GM18507 (cell line): Measurements from ENCODE around the gene SRRM2.

Source experiments
- DNase-seq: peaks from one replicate; pipeline ENCODE4 v3.0.0; 2011; ENCODE audit warnings: low read depth; ENCODE audit not compliant: insufficient read length; ENCODE audit errors: extremely low spot score
- FAIRE-seq: peaks from 2 replicates; lab custom pipeline; 2011; peaks lifted over from hg19 to GRCh38; lab: Jason Lieb, UNC

SRRM2 gene

GRCh38 chr16:2773188-2773968 is 20.9 kb downstream of the SRRM2 start:
- DNase-seq (no peak), FAIRE-seq (no peak)

- DNase-seq (no peak), FAIRE-seq (no peak)
Observed at GRCh38 chr16:2774161-2774891, 21.9 kb downstream of the SRRM2 start.

GRCh38 chr16:2775131-2775716 is 22.8 kb downstream of the SRRM2 start:
- FAIRE-seq (no peak), DNase-seq (no peak)

- FAIRE-seq (no peak), DNase-seq (no peak)
Observed at GRCh38 chr16:2775765-2776499, 23.5 kb downstream of the SRRM2 start.

GRCh38 chr16:2776500-2777139 is 24.2 kb downstream of the SRRM2 start:
- FAIRE-seq (no peak), DNase-seq (no peak)

- FAIRE-seq = peak; percentile 56
- peak; percentile 93 for DNase-seq
Observed at GRCh38 chr16:2777231-2777902, 24.9 kb downstream of the SRRM2 start, which contains the start of gene ELOB. Gene ELOB, minus strand, starts transcription at chr16:2777280. Its CDS starts 41 bp downstream, at chr16:2777239.

- FAIRE-seq (no peak), DNase-seq (no peak)
Observed at GRCh38 chr16:2777903-2778629, 25.6 kb downstream of the SRRM2 start.

- FAIRE-seq (no peak), DNase-seq (no peak)
Observed at GRCh38 chr16:2778630-2778958, 26.2 kb downstream of the SRRM2 start.

GRCh38 chr16:2779151-2779920 is 26.9 kb downstream of the SRRM2 start:
- FAIRE-seq (no peak), DNase-seq (no peak)

GRCh38 chr16:2779978-2780898 is 27.8 kb downstream of the SRRM2 start:
- FAIRE-seq = no peak
- no peak for DNase-seq

- no peak for DNase-seq
- FAIRE-seq = no peak
Observed at GRCh38 chr16:2782583-2783351, 30.3 kb downstream of the SRRM2 start.

GRCh38 chr16:2783581-2784357 is 31.3 kb downstream of the SRRM2 start:
- DNase-seq (no peak), FAIRE-seq (no peak)

- DNase-seq = no peak
- no peak for FAIRE-seq
Observed at GRCh38 chr16:2784358-2785100, 32.1 kb downstream of the SRRM2 start.

GRCh38 chr16:2785101-2785991 is 32.9 kb downstream of the SRRM2 start:
- no peak for FAIRE-seq
- no peak for DNase-seq
